IMR-90 (cell line): ENCODE measurements around the gene PABPC1L2A. TPM values are rescaled to one million over a fixed set of nuclear protein-coding genes. Genes with fewer than 3 reads are reported as not detected.

Experiments
- ATAC-seq: fragments of 200-7000 bp; cut with Tn5 transposase; 2 replicates; pipeline ENCODE4 v1.9.1; 2020; ENCODE audit warnings: low read depth, mild to moderate bottlenecking, moderate library complexity
- BruUV-seq: library from RNA; stranded (reverse); fragments of 400-500 nt; replicated peaks from 2 replicates; lab custom pipeline; 2021; lab: Mats Ljungman, UMichigan
- CTCF ChIA-PET: fragments of 300-600 bp; formaldehyde crosslinking; extraction: SDS; loops from one replicate; lab custom pipeline; 2021; ENCODE audit warnings: antibody characterized with exemption; lab: Yijun Ruan, JAX
- POLR2A ChIA-PET: fragments of 300-600 bp; sonication (Branson Sonifier 250); formaldehyde crosslinking; loops from one replicate; lab custom pipeline; 2022; ENCODE audit warnings: antibody characterized with exemption; ENCODE audit not compliant: unreplicated experiment; lab: Charles Lee
- DNase-seq: peaks from one replicate; pipeline ENCODE4 v3.0.0; 2013
- H2AFZ ChIP-seq: replicated peaks from 2 replicates; pipeline ENCODE3; 2013; ENCODE audit warnings: low read length, mild to moderate bottlenecking; ENCODE audit not compliant: poor library complexity
- H2AK5ac ChIP-seq: 2 replicates; pipeline ENCODE4 v1.6.1; 2013; ENCODE audit warnings: low read depth, low read length, inconsistent platforms
- H2AK9ac ChIP-seq: replicated peaks from 2 replicates; pipeline ENCODE3; 2013; ENCODE audit warnings: mild to moderate bottlenecking, low read depth, low read length, moderate library complexity; ENCODE audit not compliant: poor library complexity
- H2BK120ac ChIP-seq: 2 replicates; pipeline ENCODE4 v1.6.1; 2013; ENCODE audit warnings: low read depth, low read length, inconsistent platforms
- H2BK15ac ChIP-seq: 3 replicates; pipeline ENCODE4 v1.6.1; 2013; ENCODE audit warnings: low read depth, low read length, inconsistent platforms
- H2BK20ac ChIP-seq: 2 replicates; pipeline ENCODE4 v1.6.1; 2013; ENCODE audit warnings: low read depth, mild to moderate bottlenecking, inconsistent platforms, low read length, moderate library complexity
- H2BK5ac ChIP-seq: 2 replicates; pipeline ENCODE4 v1.6.1; 2013; ENCODE audit warnings: mild to moderate bottlenecking, low read depth, low read length, inconsistent platforms; ENCODE audit not compliant: poor library complexity, severe bottlenecking
- H3K14ac ChIP-seq: replicated peaks from 2 replicates; pipeline ENCODE4 v1.6.1; 2013; ENCODE audit warnings: low read depth, low read length, inconsistent platforms
- H3K18ac ChIP-seq: 2 replicates; pipeline ENCODE4 v1.6.1; 2013; ENCODE audit warnings: low read depth, low read length, control low read depth
- H3K23ac ChIP-seq: 2 replicates; pipeline ENCODE4 v1.6.1; 2013; ENCODE audit warnings: low read depth, low read length, inconsistent platforms
- H3K27ac ChIP-seq: 2 replicates; pipeline ENCODE4 v1.5.1; 2013; ENCODE audit warnings: mild to moderate bottlenecking, control low read depth, low read length; ENCODE audit not compliant: insufficient read depth
- H3K27me3 ChIP-seq: 2 replicates; pipeline ENCODE4 v1.6.1; 2013; ENCODE audit warnings: low read length; ENCODE audit not compliant: control insufficient read depth, insufficient read depth
- H3K36me3 ChIP-seq: 2 replicates; pipeline ENCODE4 v1.6.1; 2013; ENCODE audit warnings: low read length, mixed read lengths; ENCODE audit not compliant: control insufficient read depth, insufficient read depth
- H3K4ac ChIP-seq: 2 replicates; pipeline ENCODE4 v1.6.1; 2013; ENCODE audit warnings: low read depth, low read length, inconsistent platforms
- H3K4me1 ChIP-seq: 2 replicates; pipeline ENCODE4 v1.6.1; 2013; ENCODE audit warnings: low read length, mixed read lengths; ENCODE audit not compliant: control insufficient read depth, insufficient read depth
- H3K4me2 ChIP-seq: 2 replicates; pipeline ENCODE4 v1.6.1; 2013; ENCODE audit warnings: low read depth, mild to moderate bottlenecking, control low read depth, low read length, moderate library complexity
- H3K4me3 ChIP-seq: 2 replicates; pipeline ENCODE4 v1.5.1; 2013; ENCODE audit warnings: low read depth, mild to moderate bottlenecking, control low read depth, low read length, moderate library complexity; ENCODE audit not compliant: insufficient read depth
- H3K56ac ChIP-seq: 2 replicates; pipeline ENCODE4 v1.6.1; 2013; ENCODE audit warnings: low read length, inconsistent platforms; ENCODE audit not compliant: insufficient read depth; ENCODE audit errors: extremely low read depth
- H3K79me1 ChIP-seq, 2 experiments: 2 replicates each; pipeline ENCODE4 v1.6.1; 2013; ENCODE audit warnings: low read length in 2 of 2, inconsistent platforms in 1 of 2, low read depth in 1 of 2
- H3K9ac ChIP-seq: 2 replicates; pipeline ENCODE4 v1.6.1; 2013; ENCODE audit warnings: low read depth, low read length, control low read depth
- H3K9me1 ChIP-seq: 2 replicates; pipeline ENCODE4 v1.6.1; 2013; ENCODE audit warnings: low read length, inconsistent platforms; ENCODE audit not compliant: insufficient read depth
- H3K9me3 ChIP-seq: 2 replicates; pipeline ENCODE4 v1.6.1; 2013; ENCODE audit warnings: low read length; ENCODE audit not compliant: control insufficient read depth, insufficient read depth
- H4K20me1 ChIP-seq: 2 replicates; pipeline ENCODE4 v1.6.1; 2013; ENCODE audit warnings: low read length, inconsistent platforms; ENCODE audit not compliant: insufficient read depth
- H4K5ac ChIP-seq: 2 replicates; pipeline ENCODE4 v1.6.1; 2013; ENCODE audit warnings: mild to moderate bottlenecking, low read depth, low read length, control low read depth
- H4K8ac ChIP-seq, 2 experiments: 2 replicates each; pipeline ENCODE4 v1.6.1; 2013; ENCODE audit warnings: low read depth in 2 of 2, low read length in 2 of 2, control low read depth in 1 of 2, inconsistent platforms in 1 of 2
- H4K91ac ChIP-seq: 2 replicates; pipeline ENCODE4 v1.6.1; 2013; ENCODE audit warnings: low read depth, low read length, inconsistent platforms; ENCODE audit not compliant: insufficient read depth
- BHLHE40 ChIP-seq: fragments of 150-350 bp; IDR thresholded peaks from 2 replicates; pipeline ENCODE4 v1.6.1; 2016; ENCODE audit warnings: mild to moderate bottlenecking, low read depth, low read length
- CEBPB ChIP-seq: IDR thresholded peaks from 2 replicates; pipeline ENCODE4 v1.6.1; 2012; ENCODE audit warnings: low read depth, low read length, improper control_type of control experiment
- CHD1 ChIP-seq: IDR thresholded peaks from 2 replicates; pipeline ENCODE4 v1.6.1; 2012; ENCODE audit warnings: low read depth, low read length, improper control_type of control experiment
- ELK1 ChIP-seq: fragments of 150-350 bp; IDR thresholded peaks from 2 replicates; pipeline ENCODE4 v1.6.1; 2016; ENCODE audit warnings: low read depth, mild to moderate bottlenecking, low read length, moderate library complexity, borderline replicate concordance
- FOS ChIP-seq: fragments of 150-350 bp; IDR thresholded peaks from 2 replicates; pipeline ENCODE4 v1.6.1; 2016; ENCODE audit warnings: low read depth, low read length
- MAFK ChIP-seq: IDR thresholded peaks from 2 replicates; pipeline ENCODE4 v1.6.1; 2012; ENCODE audit warnings: low read depth, low read length, improper control_type of control experiment
- MAZ ChIP-seq: IDR thresholded peaks from 2 replicates; pipeline ENCODE4 v1.6.1; 2012; ENCODE audit warnings: low read depth, mild to moderate bottlenecking, low read length, improper control_type of control experiment, moderate library complexity, borderline replicate concordance
- MXI1 ChIP-seq: IDR thresholded peaks from 2 replicates; pipeline ENCODE4 v1.6.1; 2012; ENCODE audit warnings: low read depth, mild to moderate bottlenecking, low read length, moderate library complexity, borderline replicate concordance
- NFE2L2 ChIP-seq: fragments of 150-350 bp; IDR thresholded peaks from 2 replicates; pipeline ENCODE4 v1.6.1; 2016; ENCODE audit warnings: low read depth, mild to moderate bottlenecking, low read length
- POLR2A ChIP-seq: IDR thresholded peaks from 2 replicates; pipeline ENCODE4 v1.6.1; 2012; ENCODE audit warnings: mild to moderate bottlenecking, low read depth, low read length
- RAD21 ChIP-seq: IDR thresholded peaks from 2 replicates; pipeline ENCODE4 v1.6.1; 2012; ENCODE audit warnings: low read length, improper control_type of control experiment
- RCOR1 ChIP-seq: IDR thresholded peaks from 2 replicates; pipeline ENCODE4 v1.6.1; 2012; ENCODE audit warnings: mild to moderate bottlenecking, low read length, improper control_type of control experiment; ENCODE audit not compliant: insufficient replicate concordance
- RFX5 ChIP-seq: IDR thresholded peaks from 2 replicates; pipeline ENCODE4 v1.8.0; 2012; ENCODE audit warnings: low read depth, mild to moderate bottlenecking, low read length, moderate library complexity
- SMC3 ChIP-seq: fragments of 150-350 bp; IDR thresholded peaks from 2 replicates; pipeline ENCODE4 v1.6.1; 2016; ENCODE audit warnings: low read depth, mild to moderate bottlenecking, antibody characterized with exemption, low read length, moderate library complexity
- WGBS, 2 experiments: methylation state at CpG; one replicate each; pipeline versions ENCODE4 v1.1.5 to v1.1.7; 2013; ENCODE audit warnings: missing lambda C conversion rate in 2 of 2; ENCODE audit not compliant: insufficient read length in 1 of 2; ENCODE audit errors: extremely low coverage in 2 of 2; 5-methylcytosine and 5-hydroxymethylcytosine counted together
- dilution Hi-C: fragments of 300-500 bp; cut with HindIII; formaldehyde crosslinking; loops from one replicate; pipeline ENCODE4 v1.14.3; 2018; ENCODE audit warnings: low sequenced_read_pairs; ENCODE audit not compliant: unreplicated experiment
- in situ Hi-C: fragments of 300-500 bp; cut with MboI; formaldehyde crosslinking; loops from 3 replicates; pipeline ENCODE4 v1.14.3; 2019; ENCODE audit warnings: low sequenced_read_pairs, inconsistent platforms, mixed read lengths
- intact Hi-C: fragments of 100-400 bp; cut with micrococcal nuclease; formaldehyde crosslinking; loops from 2 replicates; pipeline ENCODE4 v1.10.0; 2022
- polyA plus RNA-seq, 3 experiments: library from polyadenylated mRNA; depleted of rRNA; stranded (reverse); fragments of >200 nt; gene quantifications; 2 replicates each; pipeline ENCODE4 v1.2.3, GENCODE V29; 2012; ENCODE audit warnings: low replicate concordance in 1 of 3
- total RNA-seq: library from RNA; depleted of rRNA; stranded (reverse); fragments of >200 nt; gene quantifications from 2 replicates; pipeline ENCODE4 v1.2.3, GENCODE V29; 2012
- TF ChIP-seq, protein P1 (sequence below): fragments of 150-350 bp; IDR thresholded peaks from 2 replicates; pipeline ENCODE4 v1.6.1; 2017; ENCODE audit warnings: mild to moderate bottlenecking, antibody characterized with exemption, low read length, low read depth
- TF ChIP-seq, protein P2 (sequence below): conservative IDR thresholded peaks from 2 replicates; pipeline ENCODE4 v1.5.1; 2012; ENCODE audit warnings: mild to moderate bottlenecking, low read depth, low read length, improper control_type of control experiment

PABPC1L2A gene
- total and polyA plus RNA-seq, 2 of the 4 experiments (the other 2 are of a cell fraction) = not detected

DNA sequence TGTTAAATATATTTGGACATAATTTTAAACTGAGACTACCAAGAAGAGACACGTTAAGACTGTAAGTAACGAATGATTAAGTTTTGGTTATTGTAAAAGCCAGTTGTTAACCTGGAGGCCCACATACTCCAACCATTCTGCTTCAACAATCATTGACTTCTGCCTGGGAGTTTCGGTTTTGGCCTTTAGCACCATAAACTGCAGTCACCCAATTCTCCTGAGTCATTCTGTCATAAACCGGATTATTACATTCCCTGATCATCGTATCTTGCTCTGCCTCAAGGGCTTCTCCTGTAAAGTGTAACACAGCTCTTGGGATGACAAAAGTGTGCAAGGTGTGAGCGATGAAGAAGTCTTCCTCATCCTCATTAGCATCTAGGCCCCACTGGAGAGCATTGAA lies 46.9 kb upstream of the PABPC1L2A start:
- no CpG with 5 or more reads among the region's 6 CpGs for WGBS, 2 experiments
- peaks cover 1% of the 10 kb centered on the region; the same call in 1 of the 2 replicates for H3K9me3 ChIP-seq
- no peak overlapping the region for H2BK120ac ChIP-seq
- no peak overlapping the region for H4K8ac ChIP-seq
- no peak overlapping the region for H3K56ac ChIP-seq
- no peaks in the 10 kb centered on the region for H3K79me1 ChIP-seq
- H3K9me1 ChIP-seq = no peaks in the 10 kb centered on the region
- DNase-seq = no peak
- no peaks in the 10 kb centered on the region for H3K36me3 ChIP-seq
- no TSS peak for BruUV-seq
- ChIA-PET CTCF (no interaction called here), POLR2A (interaction anchor here (0.6 kb wide), 1 partner anchor 21 kb away, joined by 3 read pairs; no protein-coding TSS in a partner anchor)
- H2BK15ac ChIP-seq = no peak overlapping the region
- dilution Hi-C loops (no loop called here), intact Hi-C loops (no loop called here), in situ Hi-C loops (no loop called here)
- H2AFZ ChIP-seq = no peak overlapping the region
- H4K91ac ChIP-seq = no peak overlapping the region
- no peaks in the 10 kb centered on the region for H3K4me1 ChIP-seq
- H2AK9ac ChIP-seq = no peak overlapping the region
- TF ChIP-seq RFX5 (no peak), MAZ (no peak), RAD21 (no peak), SMC3 (no peak), BHLHE40 (no peak), POLR2A (no peak), CHD1 (no peak), NFE2L2 (no peak), RCOR1 (no peak), ELK1 (no peak), CEBPB (no peak), FOS (no peak), MAFK (no peak), MXI1 (no peak)
- TF ChIP-seq, protein P1, sequence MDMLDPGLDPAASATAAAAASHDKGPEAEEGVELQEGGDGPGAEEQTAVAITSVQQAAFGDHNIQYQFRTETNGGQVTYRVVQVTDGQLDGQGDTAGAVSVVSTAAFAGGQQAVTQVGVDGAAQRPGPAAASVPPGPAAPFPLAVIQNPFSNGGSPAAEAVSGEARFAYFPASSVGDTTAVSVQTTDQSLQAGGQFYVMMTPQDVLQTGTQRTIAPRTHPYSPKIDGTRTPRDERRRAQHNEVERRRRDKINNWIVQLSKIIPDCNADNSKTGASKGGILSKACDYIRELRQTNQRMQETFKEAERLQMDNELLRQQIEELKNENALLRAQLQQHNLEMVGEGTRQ = no peak
- TF ChIP-seq, protein P2, sequence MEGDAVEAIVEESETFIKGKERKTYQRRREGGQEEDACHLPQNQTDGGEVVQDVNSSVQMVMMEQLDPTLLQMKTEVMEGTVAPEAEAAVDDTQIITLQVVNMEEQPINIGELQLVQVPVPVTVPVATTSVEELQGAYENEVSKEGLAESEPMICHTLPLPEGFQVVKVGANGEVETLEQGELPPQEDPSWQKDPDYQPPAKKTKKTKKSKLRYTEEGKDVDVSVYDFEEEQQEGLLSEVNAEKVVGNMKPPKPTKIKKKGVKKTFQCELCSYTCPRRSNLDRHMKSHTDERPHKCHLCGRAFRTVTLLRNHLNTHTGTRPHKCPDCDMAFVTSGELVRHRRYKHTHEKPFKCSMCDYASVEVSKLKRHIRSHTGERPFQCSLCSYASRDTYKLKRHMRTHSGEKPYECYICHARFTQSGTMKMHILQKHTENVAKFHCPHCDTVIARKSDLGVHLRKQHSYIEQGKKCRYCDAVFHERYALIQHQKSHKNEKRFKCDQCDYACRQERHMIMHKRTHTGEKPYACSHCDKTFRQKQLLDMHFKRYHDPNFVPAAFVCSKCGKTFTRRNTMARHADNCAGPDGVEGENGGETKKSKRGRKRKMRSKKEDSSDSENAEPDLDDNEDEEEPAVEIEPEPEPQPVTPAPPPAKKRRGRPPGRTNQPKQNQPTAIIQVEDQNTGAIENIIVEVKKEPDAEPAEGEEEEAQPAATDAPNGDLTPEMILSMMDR = no peak
- no peak overlapping the region for H2AK5ac ChIP-seq
- no peaks in the 10 kb centered on the region for H3K27me3 ChIP-seq
- H3K4ac ChIP-seq = no peak overlapping the region
- no peak overlapping the region for H4K5ac ChIP-seq
- H3K23ac ChIP-seq = no peak overlapping the region
- no peaks in the 10 kb centered on the region for H4K20me1 ChIP-seq
- H3K9ac ChIP-seq = no peak overlapping the region
- no peak overlapping the region for H3K27ac ChIP-seq
- no peak for ATAC-seq
- no peak overlapping the region for H2BK20ac ChIP-seq
- H3K14ac ChIP-seq = no peak overlapping the region
- no peak overlapping the region for H2BK5ac ChIP-seq
- no peak overlapping the region for H3K18ac ChIP-seq
- H3K4me2 ChIP-seq = no peak overlapping the region
- H3K4me3 ChIP-seq = no peak overlapping the region
